Stimulated activated CD4-positive, alpha-beta T cell treated with anti-CD3 and anti-CD28 coated beads, Interleukin-12 subunit alpha, Interleukin-12 subunit beta, amount 100 ng/mL, for 4 hours (primary cell): ENCODE measurements around the gene HTR3E.
"Not testable (repeated sequence)": the region's sequence is repeated elsewhere in the genome, so short reads cannot be mapped to it uniquely, and the experiment has no call there.

ENCODE experiments used
- DNase-seq: peaks from one replicate; pipeline ENCODE4 v3.0.0-alpha.2; 2020

Gene HTR3E

GRCh38 chr3:184096811-184097383 is at the start of gene HTR3E:
TSS of gene HTR3E (plus strand) at chr3:184097064. CDS start at chr3:184097530, 466 bp downstream.
- no peak for DNase-seq

GRCh38 chr3:184050217-184050847 is 46.5 kb upstream of the HTR3E start:
- DNase-seq: no peak

- no peak for DNase-seq
These were observed 44.1 kb upstream of the HTR3E start, which contains the start of gene HTR3C for GRCh38 chr3:184052767-184053166. TSS of gene HTR3C (plus strand) at chr3:184053047. CDS start at chr3:184053081, 34 bp downstream.

- no peak for DNase-seq
These were observed 38.8 kb upstream of the HTR3E start for GRCh38 chr3:184058029-184058428.

- no peak for DNase-seq
These were observed 37.4 kb upstream of the HTR3E start for GRCh38 chr3:184059424-184059823.

- DNase-seq: no peak
These were observed 34.2 kb upstream of the HTR3E start for GRCh38 chr3:184062637-184063036.

- DNase-seq: no peak
These were observed 30.7 kb upstream of the HTR3E start for GRCh38 chr3:184066211-184066610.

GRCh38 chr3:184067573-184068055 is 29.2 kb upstream of the HTR3E start:
- DNase-seq: no peak

GRCh38 chr3:184068344-184068743 is 28.5 kb upstream of the HTR3E start:
- no peak for DNase-seq

- not testable (repeated sequence) for DNase-seq
These were observed 25.7 kb upstream of the HTR3E start for GRCh38 chr3:184071142-184071541.

- no peak for DNase-seq
These were observed 23.2 kb upstream of the HTR3E start for GRCh38 chr3:184073621-184074020.

- DNase-seq: no peak
These were observed 21.0 kb upstream of the HTR3E start for GRCh38 chr3:184075901-184076300.

- DNase-seq: no peak
These were observed 19.0 kb upstream of the HTR3E start for GRCh38 chr3:184077881-184078280.

- DNase-seq: no peak
These were observed 18.0 kb upstream of the HTR3E start for GRCh38 chr3:184078851-184079250.

- DNase-seq: no peak
These were observed 15.6 kb upstream of the HTR3E start for GRCh38 chr3:184081116-184081830.

GRCh38 chr3:184082034-184082433 is 14.8 kb upstream of the HTR3E start:
- DNase-seq: no peak

- DNase-seq: no peak
These were observed 14.4 kb upstream of the HTR3E start for GRCh38 chr3:184082465-184082864.

- no peak for DNase-seq
These were observed 11.4 kb upstream of the HTR3E start for GRCh38 chr3:184085389-184085852.

GRCh38 chr3:184092199-184092598 is 4.7 kb upstream of the HTR3E start:
- DNase-seq: no peak

GRCh38 chr3:184097556-184097955 is 692 bp downstream of the HTR3E start:
- DNase-seq: no peak

- DNase-seq: no peak
These were observed 3.2 kb downstream of the HTR3E start for GRCh38 chr3:184099806-184100686.

GRCh38 chr3:184110316-184110725 is 13.5 kb downstream of the HTR3E start:
- DNase-seq: no peak

GRCh38 chr3:184116017-184116416 is 19.2 kb downstream of the HTR3E start:
- DNase-seq: no peak
